D721Med (cell line): Measurements from ENCODE around the gene COQ3.

Source experiments
- DNase-seq: peaks from one replicate; pipeline ENCODE4 v3.0.0; 2011; ENCODE audit warnings: low spot score; ENCODE audit not compliant: insufficient read length
- FAIRE-seq: peaks from 2 replicates; lab custom pipeline; 2011; peaks lifted over from hg19 to GRCh38; lab: Jason Lieb, UNC
- TF ChIP-seq, protein P1 (sequence below): IDR thresholded peaks from 2 replicates; pipeline ENCODE4 v1.5.1; 2012; ENCODE audit warnings: mild to moderate bottlenecking, control low read depth; ENCODE audit not compliant: insufficient read depth; ENCODE audit errors: missing control alignments

COQ3 gene

DNA sequence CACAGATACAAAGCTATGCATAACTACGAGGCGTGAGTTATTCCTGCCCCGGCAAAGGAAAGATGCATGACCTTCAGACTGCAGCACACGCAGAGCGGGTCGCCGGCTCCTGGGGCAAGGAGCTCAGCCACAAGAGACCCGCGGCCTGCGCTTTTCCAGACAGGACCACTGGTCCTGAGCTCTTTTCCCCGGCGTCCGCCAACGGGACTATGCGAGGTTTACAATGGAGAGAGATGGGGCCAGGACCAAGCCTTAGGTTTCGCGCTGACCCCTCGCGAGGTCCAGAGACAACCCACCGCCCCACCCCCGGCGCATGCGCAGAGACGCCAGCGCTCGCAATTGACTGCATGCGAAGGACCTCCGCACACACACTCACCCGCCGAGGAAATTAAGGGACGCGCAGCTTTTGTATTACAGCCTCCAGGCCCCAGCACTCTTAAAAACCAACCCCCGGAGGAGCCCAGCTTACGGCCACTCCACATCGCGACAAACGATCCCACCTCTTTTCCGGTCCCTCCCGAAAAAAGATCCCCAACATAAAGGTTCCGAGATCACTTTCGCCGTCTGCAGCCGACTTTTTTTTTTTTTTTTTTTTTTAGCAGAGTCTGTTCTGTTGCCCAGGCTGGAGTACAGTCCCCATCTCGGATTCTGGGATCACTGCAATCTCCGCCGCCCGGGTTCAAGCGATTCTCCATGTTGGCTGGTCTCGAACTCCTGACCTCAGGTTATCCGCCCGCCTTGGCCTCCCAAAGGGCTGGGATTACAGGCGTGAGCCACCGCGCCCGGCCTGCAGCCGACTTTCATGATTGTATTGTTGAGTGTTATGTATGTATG lies at the start of gene COQ3:
Gene COQ3 (minus strand): TSS at position 498 of the 834 bp plus-strand sequence. CDS start 16 bp downstream, at position 482.
- FAIRE-seq (no peak), DNase-seq (peak; percentile 73)
- TF ChIP-seq, protein P1, sequence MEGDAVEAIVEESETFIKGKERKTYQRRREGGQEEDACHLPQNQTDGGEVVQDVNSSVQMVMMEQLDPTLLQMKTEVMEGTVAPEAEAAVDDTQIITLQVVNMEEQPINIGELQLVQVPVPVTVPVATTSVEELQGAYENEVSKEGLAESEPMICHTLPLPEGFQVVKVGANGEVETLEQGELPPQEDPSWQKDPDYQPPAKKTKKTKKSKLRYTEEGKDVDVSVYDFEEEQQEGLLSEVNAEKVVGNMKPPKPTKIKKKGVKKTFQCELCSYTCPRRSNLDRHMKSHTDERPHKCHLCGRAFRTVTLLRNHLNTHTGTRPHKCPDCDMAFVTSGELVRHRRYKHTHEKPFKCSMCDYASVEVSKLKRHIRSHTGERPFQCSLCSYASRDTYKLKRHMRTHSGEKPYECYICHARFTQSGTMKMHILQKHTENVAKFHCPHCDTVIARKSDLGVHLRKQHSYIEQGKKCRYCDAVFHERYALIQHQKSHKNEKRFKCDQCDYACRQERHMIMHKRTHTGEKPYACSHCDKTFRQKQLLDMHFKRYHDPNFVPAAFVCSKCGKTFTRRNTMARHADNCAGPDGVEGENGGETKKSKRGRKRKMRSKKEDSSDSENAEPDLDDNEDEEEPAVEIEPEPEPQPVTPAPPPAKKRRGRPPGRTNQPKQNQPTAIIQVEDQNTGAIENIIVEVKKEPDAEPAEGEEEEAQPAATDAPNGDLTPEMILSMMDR = no peak

GRCh38 chr6:99434702-99435530 lies 40.9 kb upstream of the COQ3 start:
- FAIRE-seq (peak; percentile 56), DNase-seq (no peak)
- TF ChIP-seq, protein P1 = peak; percentile 48

DNA sequence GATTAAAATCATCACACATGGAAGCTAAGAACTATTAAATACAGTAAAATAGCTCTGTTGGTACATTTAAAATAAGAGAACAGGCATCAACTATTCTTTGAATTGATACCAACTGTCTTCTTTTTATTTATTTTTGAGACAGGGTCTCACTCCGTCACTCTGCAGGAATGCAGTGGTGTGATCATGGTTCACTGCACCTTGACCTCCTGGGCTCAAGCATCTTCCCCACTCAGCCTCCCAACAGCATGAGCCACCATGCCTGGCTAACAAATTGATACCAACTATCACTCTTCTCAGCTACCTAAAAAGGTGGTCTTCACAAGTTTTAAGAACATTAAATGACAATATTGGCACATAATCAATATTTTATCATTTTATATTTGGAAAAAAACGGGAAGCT lies 38.9 kb upstream of the COQ3 start:
- TF ChIP-seq, protein P1 = no peak
- FAIRE-seq (no peak), DNase-seq (no peak)

- DNase-seq (no peak), FAIRE-seq (no peak)
- TF ChIP-seq, protein P1 = no peak
Measured at GRCh38 chr6:99431901-99432300, 37.9 kb upstream of the COQ3 start.

- FAIRE-seq = no peak
- TF ChIP-seq, protein P1 = no peak
- DNase-seq = no peak
Measured at GRCh38 chr6:99427988-99428387, 34.0 kb upstream of the COQ3 start.

DNA sequence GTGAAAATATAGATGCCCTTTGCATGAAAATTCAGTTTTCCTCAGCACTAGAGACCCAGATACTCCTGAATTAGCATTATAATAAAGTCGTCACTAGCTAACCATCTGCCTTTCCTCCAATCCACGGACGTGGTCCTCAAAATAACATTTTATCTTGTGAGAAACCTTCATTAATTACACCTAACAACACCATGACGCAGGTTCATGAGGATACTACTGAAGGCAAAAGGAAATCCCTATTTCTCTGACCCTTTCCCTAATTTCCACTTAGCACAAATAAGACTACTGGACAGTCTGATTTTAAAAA lies 32.4 kb upstream of the COQ3 start:
- TF ChIP-seq, protein P1 = no peak
- DNase-seq = no peak
- FAIRE-seq = no peak
